Ishikawa (cell line): ENCODE measurements around the gene XRCC4.

ENCODE experiments used
- CEBPB ChIP-seq: IDR thresholded peaks from 2 replicates; pipeline ENCODE4 v1.6.1; 2012
- CREB1 ChIP-seq: IDR thresholded peaks from 2 replicates; pipeline ENCODE4 v1.6.1; 2012; ENCODE audit warnings: low read depth
- EGR1 ChIP-seq: IDR thresholded peaks from 2 replicates; pipeline ENCODE4 v1.6.1; 2012
- EP300 ChIP-seq: IDR thresholded peaks from 2 replicates; pipeline ENCODE4 v1.6.1; 2012; ENCODE audit warnings: borderline replicate concordance
- FOXM1 ChIP-seq: IDR thresholded peaks from 2 replicates; pipeline ENCODE4 v1.6.1; 2012; ENCODE audit warnings: low read depth, borderline replicate concordance
- MAX ChIP-seq: IDR thresholded peaks from 2 replicates; pipeline ENCODE4 v1.6.1; 2012
- NFIC ChIP-seq: IDR thresholded peaks from 2 replicates; pipeline ENCODE4 v1.6.1; 2012
- RAD21 ChIP-seq: IDR thresholded peaks from 2 replicates; pipeline ENCODE4 v1.6.1; 2012; ENCODE audit warnings: low read depth
- REST ChIP-seq: IDR thresholded peaks from 2 replicates; pipeline ENCODE4 v1.6.1; 2012; ENCODE audit warnings: low read depth, mild to moderate bottlenecking
- TAF1 ChIP-seq: IDR thresholded peaks from 2 replicates; pipeline ENCODE4 v1.6.1; 2012; ENCODE audit warnings: low read depth, mild to moderate bottlenecking
- TCF12 ChIP-seq: IDR thresholded peaks from 2 replicates; pipeline ENCODE4 v1.6.1; 2012; ENCODE audit warnings: low read depth
- TEAD4 ChIP-seq: IDR thresholded peaks from 2 replicates; pipeline ENCODE4 v1.6.1; 2012
- USF1 ChIP-seq: IDR thresholded peaks from 2 replicates; pipeline ENCODE4 v1.6.1; 2012
- YY1 ChIP-seq: IDR thresholded peaks from 2 replicates; pipeline ENCODE4 v1.6.1; 2012; ENCODE audit warnings: low read depth
- ZBTB7A ChIP-seq: IDR thresholded peaks from 2 replicates; pipeline ENCODE4 v1.6.1; 2012; ENCODE audit warnings: low read depth

XRCC4 gene

GRCh38 chr5:83167538-83167937 lies 90.2 kb downstream of the XRCC4 start:
- no peak for TF ChIP-seq CREB1
- TF ChIP-seq TCF12, result no peak
- TF ChIP-seq EGR1, result no peak
- no peak for TF ChIP-seq FOXM1
- TF ChIP-seq REST, result no peak
- no peak for TF ChIP-seq ZBTB7A
- TF ChIP-seq TEAD4, result no peak
- no peak for TF ChIP-seq EP300
- no peak for TF ChIP-seq TAF1

GRCh38 chr5:83169571-83170337 lies 92.4 kb downstream of the XRCC4 start:
- no peak for TF ChIP-seq FOXM1

- TF ChIP-seq MAX, result no peak
- no peak for TF ChIP-seq YY1
- TF ChIP-seq USF1, result no peak
- no peak for TF ChIP-seq TEAD4
- TF ChIP-seq CREB1, result no peak
- TF ChIP-seq FOXM1, result no peak
- TF ChIP-seq TAF1, result no peak
- TF ChIP-seq REST, result no peak
- TF ChIP-seq NFIC, result no peak
- no peak for TF ChIP-seq CEBPB
These were observed 94.7 kb downstream of the XRCC4 start for GRCh38 chr5:83172011-83172410.

GRCh38 chr5:83172655-83173054 lies 95.3 kb downstream of the XRCC4 start:
- TF ChIP-seq USF1 (no peak), EP300 (no peak)

GRCh38 chr5:83173826-83174225 lies 96.5 kb downstream of the XRCC4 start:
- TF ChIP-seq CEBPB (no peak), EP300 (no peak)

- no peak for TF ChIP-seq TCF12
- no peak for TF ChIP-seq TAF1
- no peak for TF ChIP-seq RAD21
- no peak for TF ChIP-seq CEBPB
- TF ChIP-seq REST, result no peak
- no peak for TF ChIP-seq FOXM1
- no peak for TF ChIP-seq YY1
- TF ChIP-seq NFIC, result no peak
- no peak for TF ChIP-seq EP300
- TF ChIP-seq EGR1, result no peak
- TF ChIP-seq USF1, result no peak
These were observed 100.5 kb downstream of the XRCC4 start for GRCh38 chr5:83177803-83178202.
